Breast epithelium (tissue), 4 donors: ENCODE results near the gene OCEL1. TPM values are rescaled to one million over a fixed set of nuclear protein-coding genes. Genes with fewer than 3 reads are reported as not detected.

Source experiments
- DNase-seq, 2 donors: peaks; one replicate each; pipeline ENCODE4 v3.0.0-alpha.2; 2019; ENCODE audit warnings: low spot score in 2 of 2
- H3K27ac ChIP-seq, 2 donors: fragments of 200-600 bp; sonication (generic) in 1 of 2; one replicate each; pipeline ENCODE4 v1.5.1; 2016 to 2019; ENCODE audit warnings: mild to moderate bottlenecking in 1 of 2
- H3K27me3 ChIP-seq, 2 donors: fragments of 200-600 bp; sonication (generic) in 1 of 2; one replicate each; pipeline versions ENCODE4 v1.5.1 to v1.6.0; 2017 to 2019; ENCODE audit warnings: control low read depth in 1 of 2, mild to moderate bottlenecking in 1 of 2
- H3K36me3 ChIP-seq: fragments of 200-600 bp; one replicate; pipeline ENCODE4 v1.5.1; 2019
- H3K4me1 ChIP-seq, 2 donors: fragments of 200-600 bp; sonication (generic); one replicate each; pipeline ENCODE4 v1.5.1; 2016 to 2019; ENCODE audit warnings: control low read depth in 1 of 2
- H3K4me3 ChIP-seq, 3 donors: fragments of 200-600 bp; sonication (generic); 1 replicate in 2 of 3; 2 replicates in 1 of 3; pipeline ENCODE4 v1.5.1; 2016 to 2019; ENCODE audit warnings: mild to moderate bottlenecking in 3 of 3, moderate library complexity in 2 of 3
- H3K9me3 ChIP-seq, 2 donors: fragments of 200-600 bp; sonication (generic) in 1 of 2; one replicate each; pipeline ENCODE4 v1.5.1; 2016 to 2019; ENCODE audit warnings: control low read depth in 1 of 2
- POLR2A ChIP-seq: fragments of 450-650 bp; IDR thresholded peaks from one replicate; pipeline ENCODE4 v1.6.1; 2016; ENCODE audit warnings: antibody characterized with exemption, mild to moderate bottlenecking, moderate library complexity
- POLR2AphosphoS5 ChIP-seq, 3 donors: sonication (generic); formaldehyde crosslinking; IDR thresholded peaks; one replicate each; pipeline ENCODE4 v1.6.1; 2017; ENCODE audit warnings: antibody characterized with exemption in 3 of 3
- intact Hi-C: fragments of 100-400 bp; cut with DNase I; formaldehyde crosslinking; loops from one replicate; pipeline ENCODE4 v1.15.1; 2023; ENCODE audit warnings: low total_unique reads
- total RNA-seq, 3 donors: library from RNA; depleted of rRNA; stranded (reverse); fragments of >200 nt; gene quantifications; one replicate each; pipeline ENCODE4 v1.1.0, GENCODE V29; 2016
- TF ChIP-seq, protein P1 (sequence below), 3 donors: fragments of 450-650 bp; IDR thresholded peaks; one replicate each; pipeline ENCODE4 v1.5.1; 2016 to 2017; ENCODE audit warnings: antibody characterized with exemption in 3 of 3, mild to moderate bottlenecking in 3 of 3, moderate library complexity in 3 of 3

OCEL1 gene
- total RNA-seq, 3 donors from 2014 or later, result 8.8 to 13.8 (median 9.4) TPM

DNA sequence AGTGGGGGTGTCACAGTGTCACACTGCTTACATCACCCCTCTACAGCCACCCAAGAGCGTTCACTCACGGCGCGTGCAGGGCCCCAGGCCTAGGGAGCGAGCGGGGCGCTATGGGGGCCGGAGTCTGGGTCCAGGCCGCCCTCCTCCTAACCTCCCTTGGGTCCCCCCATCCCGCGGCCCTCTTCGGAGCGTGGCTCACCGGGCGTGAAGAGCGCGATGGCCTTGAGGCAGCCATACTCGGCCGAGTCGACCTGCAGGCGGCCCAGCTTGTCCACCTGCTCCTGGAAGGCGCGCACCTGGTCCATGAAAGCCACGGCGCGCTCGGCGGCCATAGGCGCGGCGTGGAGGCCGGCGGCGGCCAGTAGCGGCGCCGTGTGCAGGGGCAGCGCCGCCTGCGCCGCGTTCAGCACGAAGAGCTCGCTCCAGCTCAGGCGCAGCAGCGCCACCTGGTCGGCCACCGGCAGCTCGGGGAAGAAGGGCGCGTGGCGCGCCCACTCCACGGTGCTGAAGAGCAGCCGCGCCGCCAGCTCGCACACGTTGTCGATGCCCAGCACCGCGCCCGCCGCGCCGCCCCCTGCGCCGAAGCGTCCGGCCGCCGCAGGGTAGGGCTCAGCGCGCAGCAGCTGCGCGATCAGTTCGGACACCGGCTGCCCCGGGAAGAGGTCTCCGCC lies 9.4 kb downstream of the OCEL1 start:
- intact Hi-C loops, result no loop called here
- no peaks in the 10 kb centered on the region for H3K36me3 ChIP-seq
- DNase-seq, result peak; percentile 50 to 73
- TF ChIP-seq, protein P1, sequence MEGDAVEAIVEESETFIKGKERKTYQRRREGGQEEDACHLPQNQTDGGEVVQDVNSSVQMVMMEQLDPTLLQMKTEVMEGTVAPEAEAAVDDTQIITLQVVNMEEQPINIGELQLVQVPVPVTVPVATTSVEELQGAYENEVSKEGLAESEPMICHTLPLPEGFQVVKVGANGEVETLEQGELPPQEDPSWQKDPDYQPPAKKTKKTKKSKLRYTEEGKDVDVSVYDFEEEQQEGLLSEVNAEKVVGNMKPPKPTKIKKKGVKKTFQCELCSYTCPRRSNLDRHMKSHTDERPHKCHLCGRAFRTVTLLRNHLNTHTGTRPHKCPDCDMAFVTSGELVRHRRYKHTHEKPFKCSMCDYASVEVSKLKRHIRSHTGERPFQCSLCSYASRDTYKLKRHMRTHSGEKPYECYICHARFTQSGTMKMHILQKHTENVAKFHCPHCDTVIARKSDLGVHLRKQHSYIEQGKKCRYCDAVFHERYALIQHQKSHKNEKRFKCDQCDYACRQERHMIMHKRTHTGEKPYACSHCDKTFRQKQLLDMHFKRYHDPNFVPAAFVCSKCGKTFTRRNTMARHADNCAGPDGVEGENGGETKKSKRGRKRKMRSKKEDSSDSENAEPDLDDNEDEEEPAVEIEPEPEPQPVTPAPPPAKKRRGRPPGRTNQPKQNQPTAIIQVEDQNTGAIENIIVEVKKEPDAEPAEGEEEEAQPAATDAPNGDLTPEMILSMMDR (IDR thresholded peaks at IDR 0.05), result peak in 1 of 3 donors; percentile 37
- no peak for TF ChIP-seq POLR2AphosphoS5 (IDR thresholded peaks at IDR 0.05)
- peaks cover 0 to 7% of the 10 kb centered on the region in 2 donors for H3K4me1 ChIP-seq
- no peaks in the 10 kb centered on the region for H3K27me3 ChIP-seq
- peak overlapping the region; percentile 68 to 83 for H3K27ac ChIP-seq
- no peaks in the 10 kb centered on the region for H3K9me3 ChIP-seq
- H3K4me3 ChIP-seq, result peak overlapping the region; percentile 47 to 86 (median 56)

DNA sequence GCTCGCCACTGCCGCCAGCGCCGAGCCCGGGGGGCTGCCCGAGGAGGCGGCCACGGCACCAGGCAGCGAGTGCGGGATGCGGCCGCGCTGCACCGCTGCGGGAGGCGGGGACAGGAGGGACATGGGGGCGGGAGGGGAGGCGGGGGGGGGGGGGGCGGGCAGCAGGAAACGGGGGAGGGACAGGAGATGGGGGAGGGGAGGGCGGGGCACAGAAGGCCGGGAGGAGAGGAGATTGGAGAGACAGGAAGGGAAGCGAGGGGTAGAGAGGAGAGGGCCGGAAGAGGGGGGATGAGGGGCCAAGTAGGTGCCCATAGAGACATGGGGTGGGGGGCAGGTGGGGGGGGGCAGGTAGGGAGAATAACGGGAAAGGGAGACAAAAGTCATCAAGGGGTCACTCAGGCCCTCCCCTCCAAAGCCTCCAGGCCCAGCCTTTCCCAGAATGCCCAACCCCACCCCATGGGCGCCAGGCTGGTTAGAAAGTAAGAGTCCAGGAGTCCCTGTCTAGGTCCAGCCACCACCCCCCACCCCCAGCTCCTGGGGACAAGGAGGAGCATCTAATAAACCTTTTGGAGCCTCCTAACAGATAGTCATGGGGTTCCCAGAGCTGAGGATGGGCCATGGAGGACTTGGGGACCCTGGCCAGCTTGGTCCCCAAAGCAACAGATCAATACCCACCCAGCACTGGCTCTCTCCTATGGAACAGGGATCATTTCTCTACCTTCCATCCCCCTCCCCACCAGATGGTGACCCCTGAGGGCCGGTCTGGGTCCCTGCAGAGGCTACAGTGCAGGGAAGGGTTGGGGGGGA lies 10.1 kb downstream of the OCEL1 start:
- no peaks in the 10 kb centered on the region for H3K9me3 ChIP-seq
- H3K27ac ChIP-seq, result peak overlapping the region; percentile 68 to 83
- peaks cover 0 to 7% of the 10 kb centered on the region in 2 donors for H3K4me1 ChIP-seq
- no peaks in the 10 kb centered on the region for H3K36me3 ChIP-seq
- no peak for DNase-seq
- no peaks in the 10 kb centered on the region for H3K27me3 ChIP-seq
- intact Hi-C loops, result no loop called here
- peak overlapping the region; percentile 47 to 86 (median 56) for H3K4me3 ChIP-seq
- TF ChIP-seq, protein P1 (IDR thresholded peaks at IDR 0.05), result no peak
- TF ChIP-seq POLR2A (no peak), POLR2AphosphoS5 (IDR thresholded peaks at IDR 0.05) (no peak)

DNA sequence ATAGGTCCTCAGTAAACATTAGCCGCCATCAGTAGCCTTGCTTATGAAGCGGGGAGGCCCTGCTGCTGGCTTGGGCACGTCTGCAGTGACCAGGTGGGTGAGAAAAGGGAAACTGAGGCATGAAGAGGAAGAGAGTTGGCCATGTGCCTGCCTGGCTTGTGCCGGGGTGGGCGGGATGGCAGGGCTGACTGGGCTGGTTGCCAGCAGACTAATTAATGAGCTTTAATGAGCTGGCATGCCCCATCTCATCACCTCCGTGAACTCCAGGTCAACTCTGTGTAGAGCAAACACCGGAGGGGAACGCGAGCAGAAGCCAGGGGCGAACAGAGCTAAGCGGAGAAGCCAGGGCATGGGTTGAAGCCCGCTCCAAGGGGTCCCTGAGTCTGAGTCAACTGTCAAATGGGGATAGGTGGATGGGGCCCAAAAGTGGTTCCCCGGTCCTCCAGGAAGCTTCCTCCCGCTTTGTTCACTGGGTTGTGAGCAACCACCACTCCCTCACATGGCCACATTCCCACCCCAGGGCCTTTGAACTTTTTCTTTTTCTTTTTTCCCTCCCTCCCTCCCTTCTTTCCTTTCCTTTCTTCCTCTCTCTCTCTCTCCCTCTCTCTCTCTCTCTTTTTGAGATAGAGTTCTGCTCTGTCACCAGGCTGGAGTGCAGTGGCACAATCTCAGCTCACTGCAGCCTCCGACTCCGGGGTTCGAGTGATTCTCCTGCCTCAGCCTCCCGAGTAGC lies 11.0 kb downstream of the OCEL1 start:
- Histone ChIP-seq H3K27ac (peak overlapping the region; percentile 50 to 83), H3K36me3 (no peaks in the 10 kb centered on the region), H3K4me3 (no peak overlapping the region), H3K9me3 (no peaks in the 10 kb centered on the region), H3K27me3 (no peaks in the 10 kb centered on the region), H3K4me1 (peaks cover 0 to 7% of the 10 kb centered on the region in 2 donors)
- TF ChIP-seq POLR2AphosphoS5 (IDR thresholded peaks at IDR 0.05), result no peak
- TF ChIP-seq POLR2A, result no peak
- TF ChIP-seq, protein P1 (IDR thresholded peaks at IDR 0.05), result no peak
- intact Hi-C loops, result no loop called here
- no peak for DNase-seq

DNA sequence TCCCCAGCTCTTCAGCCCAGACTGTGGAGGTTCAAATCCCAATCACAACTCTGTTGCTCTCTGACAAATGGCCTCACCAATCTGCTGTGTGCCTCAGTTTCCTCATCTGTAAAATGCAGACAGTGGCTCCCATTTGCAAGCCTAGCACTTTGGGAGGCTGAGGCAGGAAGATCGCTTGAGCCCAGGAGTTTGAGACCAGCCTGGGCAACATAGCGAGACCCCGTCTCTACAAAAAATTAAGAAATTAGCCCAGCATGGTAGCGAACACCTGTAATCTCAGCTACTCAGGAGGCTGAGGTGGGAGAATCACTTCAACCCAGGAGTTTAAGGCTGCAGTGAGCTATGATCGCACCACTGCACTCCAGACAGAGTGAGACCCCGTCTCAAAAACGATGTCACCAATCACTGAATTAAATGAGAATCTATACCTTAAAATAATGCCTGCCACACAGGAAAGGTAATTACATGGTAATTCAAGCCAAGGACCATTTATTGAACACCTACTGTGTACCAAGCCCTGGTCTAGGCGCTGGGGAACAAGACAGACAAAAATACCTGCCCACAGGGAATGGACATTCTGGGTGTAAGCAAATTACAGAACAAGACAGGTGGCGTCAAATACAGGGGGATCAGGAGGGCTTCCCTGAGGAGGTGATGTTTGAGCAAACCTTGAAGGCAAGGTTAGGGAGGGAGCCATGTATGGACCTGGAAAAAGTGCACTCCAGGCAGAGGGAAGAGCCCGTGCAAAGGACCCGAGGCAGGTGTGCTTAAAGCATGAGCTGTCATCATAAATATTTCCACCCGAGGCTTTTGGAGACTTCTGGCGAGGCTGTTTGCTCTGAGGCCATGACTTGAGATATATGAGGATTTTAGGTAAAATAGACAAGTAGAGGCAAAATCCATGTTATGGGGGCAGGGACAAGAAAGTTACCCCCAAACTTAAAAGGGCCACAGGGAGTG lies 12.0 kb downstream of the OCEL1 start:
- DNase-seq, result no peak
- Histone ChIP-seq H3K27me3 (no peaks in the 10 kb centered on the region), H3K4me3 (no peak overlapping the region), H3K9me3 (no peaks in the 10 kb centered on the region), H3K36me3 (no peaks in the 10 kb centered on the region), H3K4me1 (peaks cover 0 to 7% of the 10 kb centered on the region in 2 donors), H3K27ac (no peak overlapping the region)
- TF ChIP-seq, protein P1 (IDR thresholded peaks at IDR 0.05), result no peak
- TF ChIP-seq POLR2A (no peak), POLR2AphosphoS5 (IDR thresholded peaks at IDR 0.05) (no peak)
- intact Hi-C loops, result no loop called here
